ENCODE data around the gene CMTM2. TPM values are rescaled to one million over a fixed set of nuclear protein-coding genes. Genes with fewer than 3 reads are reported as not detected.

The CMTM2 gene
- total RNA-seq, 2 experiments from 2014 or later = 0.19 to 0.91 TPM

DNA sequence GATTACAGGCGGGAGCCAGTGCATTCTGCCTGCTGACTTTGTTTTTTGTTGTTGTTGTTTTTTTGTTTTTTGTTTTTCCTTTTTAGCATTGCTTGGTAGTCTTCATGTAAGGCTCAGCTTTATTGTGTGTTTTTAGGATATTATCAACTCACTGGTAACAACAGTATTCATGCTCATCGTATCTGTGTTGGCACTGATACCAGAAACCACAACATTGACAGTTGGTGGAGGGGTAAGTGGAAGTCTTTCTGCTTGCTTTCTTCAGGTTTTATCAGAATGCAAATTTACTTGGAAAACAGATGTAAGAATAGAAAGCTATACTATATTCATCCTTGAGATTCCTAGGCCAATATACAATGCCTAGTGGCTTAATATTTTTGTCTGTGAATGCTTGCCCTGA, 16.3 kb upstream of the CMTM2 start:
- no peaks in the 10 kb centered on the region for H4K20me1 ChIP-seq (ENCODE audit: insufficient read depth, low read length)
- ChIA-PET CTCF (ENCODE audit: unreplicated experiment) (interaction anchor here (0.9 kb wide), 1 partner anchor 9 kb away, joined by 3 read pairs; no protein-coding TSS in a partner anchor), POLR2A (interaction anchor here (0.6 to 1.5 kb wide), 5 partner anchors 9 to 125 kb away, joined by 3 to 5 read pairs (median 4); no protein-coding TSS in a partner anchor)
- no peaks in the 10 kb centered on the region for H3K9me2 ChIP-seq (ENCODE audit: insufficient read depth, low read length)
- no peak overlapping the region for H2AFZ ChIP-seq (ENCODE audit: low read length)
- H3K4me1 ChIP-seq (ENCODE audit: insufficient read depth, low read length, poor library complexity, severe bottlenecking) = no peaks in the 10 kb centered on the region
- intact Hi-C loops (cut with micrococcal nuclease; ENCODE audit: unreplicated experiment) = no loop called here
- no peak for TF ChIP-seq EZH2phosphoT487 (IDR thresholded peaks at IDR 0.05; ENCODE audit: borderline replicate concordance, low read depth, low read length)
- TF ChIP-seq, protein P1, sequence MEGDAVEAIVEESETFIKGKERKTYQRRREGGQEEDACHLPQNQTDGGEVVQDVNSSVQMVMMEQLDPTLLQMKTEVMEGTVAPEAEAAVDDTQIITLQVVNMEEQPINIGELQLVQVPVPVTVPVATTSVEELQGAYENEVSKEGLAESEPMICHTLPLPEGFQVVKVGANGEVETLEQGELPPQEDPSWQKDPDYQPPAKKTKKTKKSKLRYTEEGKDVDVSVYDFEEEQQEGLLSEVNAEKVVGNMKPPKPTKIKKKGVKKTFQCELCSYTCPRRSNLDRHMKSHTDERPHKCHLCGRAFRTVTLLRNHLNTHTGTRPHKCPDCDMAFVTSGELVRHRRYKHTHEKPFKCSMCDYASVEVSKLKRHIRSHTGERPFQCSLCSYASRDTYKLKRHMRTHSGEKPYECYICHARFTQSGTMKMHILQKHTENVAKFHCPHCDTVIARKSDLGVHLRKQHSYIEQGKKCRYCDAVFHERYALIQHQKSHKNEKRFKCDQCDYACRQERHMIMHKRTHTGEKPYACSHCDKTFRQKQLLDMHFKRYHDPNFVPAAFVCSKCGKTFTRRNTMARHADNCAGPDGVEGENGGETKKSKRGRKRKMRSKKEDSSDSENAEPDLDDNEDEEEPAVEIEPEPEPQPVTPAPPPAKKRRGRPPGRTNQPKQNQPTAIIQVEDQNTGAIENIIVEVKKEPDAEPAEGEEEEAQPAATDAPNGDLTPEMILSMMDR (conservative IDR thresholded peaks at IDR 0.05; ENCODE audit: low read length) = no peak
- H3K27ac ChIP-seq (ENCODE audit: low read depth, low read length, poor library complexity, severe bottlenecking) = no peak overlapping the region
- H3K9me3 ChIP-seq (ENCODE audit: low read length) = no peaks in the 10 kb centered on the region
- H3K4me2 ChIP-seq (ENCODE audit: low read length) = no peak overlapping the region
- no TSS peak for BruUV-seq (replicated peaks)
- DNase-seq (ENCODE audit: low spot score) = no peak
- no peak overlapping the region for H3K4me3 ChIP-seq (ENCODE audit: low read depth, low read length, poor library complexity, severe bottlenecking)
- no peaks in the 10 kb centered on the region for H3K79me2 ChIP-seq (ENCODE audit: insufficient read depth, low read depth, low read length)
- peaks cover 88% of the 10 kb centered on the region for H3K36me3 ChIP-seq (ENCODE audit: insufficient read depth, low read length)

DNA sequence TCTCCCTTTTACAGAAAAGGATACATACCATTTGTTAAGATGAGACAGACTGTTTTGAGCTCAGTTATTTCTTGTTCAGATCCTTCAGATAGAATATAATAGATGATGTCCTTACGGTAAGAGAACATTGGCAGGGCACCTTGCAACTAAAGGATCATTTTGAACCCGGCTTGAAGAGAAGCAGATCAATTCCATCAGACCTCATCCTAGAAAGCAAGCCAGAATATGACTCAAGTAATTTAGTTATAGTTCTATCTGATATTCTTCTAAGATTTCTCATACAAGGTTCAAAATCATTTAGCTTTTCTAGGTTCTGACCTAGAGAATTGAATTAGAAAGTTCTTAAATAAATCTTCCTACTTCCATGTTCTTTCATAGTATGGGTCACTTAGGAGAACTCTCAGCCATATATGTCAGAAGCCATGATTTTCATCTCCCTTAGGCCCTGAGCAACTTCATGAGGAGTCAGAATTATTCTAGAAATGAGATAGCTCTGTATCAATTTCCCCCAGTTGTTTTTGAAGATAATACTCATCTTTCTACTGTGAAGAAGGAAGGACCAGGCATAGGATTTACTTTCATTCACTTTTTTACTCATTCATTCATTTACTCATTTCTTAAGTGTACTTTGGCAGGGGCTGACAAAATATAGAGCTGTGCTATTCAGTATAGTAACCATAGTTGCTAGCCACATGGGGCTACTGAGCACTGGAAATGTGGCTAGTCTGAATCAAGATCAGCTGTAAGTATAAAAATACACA, 15.5 kb upstream of the CMTM2 start:
- Histone ChIP-seq H3K4me3 (ENCODE audit: low read depth, low read length, poor library complexity, severe bottlenecking) (no peak overlapping the region), H3K36me3 (ENCODE audit: insufficient read depth, low read length) (peaks cover 80% of the 10 kb centered on the region), H2AFZ (ENCODE audit: low read length) (no peak overlapping the region), H4K20me1 (ENCODE audit: insufficient read depth, low read length) (no peaks in the 10 kb centered on the region), H3K4me2 (ENCODE audit: low read length) (no peak overlapping the region), H3K79me2 (ENCODE audit: insufficient read depth, low read depth, low read length) (no peaks in the 10 kb centered on the region), H3K4me1 (ENCODE audit: insufficient read depth, low read length, poor library complexity, severe bottlenecking) (no peaks in the 10 kb centered on the region), H3K27ac (ENCODE audit: low read depth, low read length, poor library complexity, severe bottlenecking) (no peak overlapping the region), H3K9me2 (ENCODE audit: insufficient read depth, low read length) (no peaks in the 10 kb centered on the region), H3K9me3 (ENCODE audit: low read length) (no peaks in the 10 kb centered on the region)
- POLR2A ChIA-PET = interaction anchor here (0.6 to 1.5 kb wide), 6 partner anchors 9 to 124 kb away, joined by 3 to 5 read pairs (median 4); no protein-coding TSS in a partner anchor
- intact Hi-C loops (cut with micrococcal nuclease; ENCODE audit: unreplicated experiment) = no loop called here
- no TSS peak for BruUV-seq (replicated peaks)
- no peak for DNase-seq (ENCODE audit: low spot score)
- no peak for TF ChIP-seq EZH2phosphoT487 (IDR thresholded peaks at IDR 0.05; ENCODE audit: borderline replicate concordance, low read depth, low read length)
- TF ChIP-seq, protein P1 (conservative IDR thresholded peaks at IDR 0.05; ENCODE audit: low read length) = no peak
- CTCF ChIA-PET (ENCODE audit: unreplicated experiment) = interaction anchor here (0.9 kb wide), 1 partner anchor 8 kb away, joined by 3 read pairs; no protein-coding TSS in a partner anchor
